Stimulated activated CD8-positive, alpha-beta memory T cell treated with anti-CD3 and anti-CD28 coated beads, Interleukin-4, amount 100 ng/mL, for 4 hours (primary cell): ENCODE measurements around the gene KLF16.
A peak's percentile ranks its signal among the peaks of the same experiment; 100 is the strongest.
"Not testable (repeated sequence)": the region's sequence is repeated elsewhere in the genome, so short reads cannot be mapped to it uniquely, and the experiment has no call there.

Experiments used
- DNase-seq, 2 donors: peaks; one replicate each; pipeline ENCODE4 v3.0.0-alpha.2; 2020; ENCODE audit warnings: low read depth in 2 of 2, low spot score in 1 of 2

KLF16 gene

DNA sequence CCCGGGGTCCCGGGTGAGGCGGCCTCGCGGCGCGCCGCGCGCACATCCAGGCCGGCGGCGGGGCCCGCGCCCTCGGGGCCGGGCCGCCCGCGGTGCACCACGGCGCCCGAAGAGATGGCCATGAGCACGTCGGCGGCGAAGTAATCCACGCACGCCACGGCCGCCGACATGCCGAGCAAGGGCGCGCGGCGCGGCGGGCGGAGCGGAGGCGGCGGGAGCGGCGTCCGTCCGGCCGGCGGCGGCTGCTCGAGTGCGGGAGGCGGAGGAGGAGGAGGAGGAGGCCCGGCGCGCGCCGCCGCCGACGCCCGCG is at the start of gene KLF16:
TSS of gene KLF16 (minus strand) at position 252 of the 310 bp plus-strand sequence. CDS start at position 170, 82 bp downstream.
- DNase-seq, result no peak

GRCh38 chr19:1912760-1913505 is 49.6 kb upstream of the KLF16 start:
- no peak for DNase-seq

- DNase-seq, result no peak
Measured at GRCh38 chr19:1911995-1912394, 48.6 kb upstream of the KLF16 start.

DNA sequence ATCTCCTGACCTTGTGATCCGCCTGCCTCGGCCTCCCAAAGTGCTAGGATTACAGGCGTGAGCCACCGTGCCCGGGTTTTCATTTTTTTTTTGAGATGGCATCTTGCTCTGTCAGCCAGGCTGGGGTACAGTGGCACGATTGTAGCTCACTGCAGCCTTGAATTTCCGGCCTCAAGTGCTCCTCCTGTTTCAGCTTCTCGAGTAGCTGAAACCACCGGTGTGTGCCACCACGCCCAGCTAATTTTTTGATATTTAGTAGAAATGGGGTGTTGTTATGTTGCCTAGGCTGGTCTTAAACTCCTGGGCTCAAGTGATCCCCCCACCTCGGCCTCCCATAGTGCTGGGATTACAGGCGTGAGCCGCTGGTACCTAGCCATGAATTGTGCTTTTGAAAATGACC is 47.7 kb upstream of the KLF16 start:
- no peak for DNase-seq

DNA sequence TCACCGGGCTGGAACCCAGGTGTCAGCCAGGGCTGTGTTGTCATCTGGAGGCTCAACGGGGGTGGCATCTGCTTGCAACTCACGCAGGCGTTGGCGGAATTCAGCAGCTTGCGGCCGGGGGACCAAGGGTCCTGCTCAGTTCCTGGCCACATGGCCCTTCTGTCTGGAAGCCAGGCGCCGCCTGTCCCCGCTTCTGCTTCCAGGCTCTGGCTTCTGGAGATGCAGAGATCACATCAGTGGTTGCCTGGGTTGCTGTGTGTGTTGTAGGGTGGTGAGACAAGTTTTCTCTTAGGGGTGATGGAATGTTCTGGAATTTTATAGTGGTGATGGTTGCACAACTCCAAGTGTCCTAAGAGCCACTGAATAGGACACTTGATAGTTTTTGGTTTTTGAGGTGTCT is 46.8 kb upstream of the KLF16 start:
- no peak for DNase-seq

DNA sequence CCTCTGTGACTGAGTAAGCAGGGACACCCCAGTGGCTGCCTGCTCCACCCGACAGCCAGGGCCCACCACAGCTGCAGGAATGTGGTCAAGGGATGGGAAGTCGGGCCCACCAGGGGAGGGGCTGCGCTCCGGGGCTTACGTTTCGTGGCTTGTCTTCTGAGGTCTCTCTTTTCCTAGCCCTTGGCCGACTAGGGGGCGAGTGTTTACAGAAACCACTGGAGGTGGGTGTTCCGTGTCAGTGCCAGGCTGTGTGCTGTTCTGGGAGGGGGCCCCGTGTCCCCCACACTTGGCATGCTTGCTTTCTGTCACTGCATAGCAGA is 46.3 kb upstream of the KLF16 start:
- no peak for DNase-seq

- DNase-seq, result no peak
Measured at GRCh38 chr19:1908364-1908678, 44.9 kb upstream of the KLF16 start.

- no peak for DNase-seq
Measured at GRCh38 chr19:1907563-1908363, 44.4 kb upstream of the KLF16 start.

DNA sequence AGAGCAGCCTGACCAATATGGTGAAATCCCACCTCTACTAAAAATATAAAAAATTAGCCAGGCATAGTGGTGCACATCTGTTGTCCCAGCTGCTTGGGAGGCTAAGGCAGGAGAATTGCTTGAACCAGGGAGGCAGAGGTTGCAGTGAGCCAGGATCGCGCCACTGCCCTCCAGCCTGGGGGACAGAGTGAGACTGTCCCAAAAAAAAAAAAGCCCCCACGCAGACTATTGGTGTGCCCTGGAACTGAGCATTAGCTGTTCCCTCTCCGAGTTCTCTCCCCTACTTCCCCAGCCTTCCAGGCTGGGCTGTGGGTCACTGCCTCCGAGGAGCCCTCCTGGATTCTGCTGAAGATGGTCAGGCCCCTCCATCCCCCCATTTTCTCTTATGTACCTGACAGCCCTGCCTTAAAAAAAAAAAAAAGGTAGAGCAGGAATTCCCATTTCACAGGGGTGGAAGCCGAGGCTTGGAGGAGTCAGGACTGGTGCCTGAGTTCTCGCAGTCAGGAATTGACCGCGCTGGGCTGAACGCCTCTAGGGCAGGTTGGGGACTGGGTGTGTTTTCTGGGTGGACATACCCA is 43.7 kb upstream of the KLF16 start:
- DNase-seq, result no peak

- no peak for DNase-seq
Measured at GRCh38 chr19:1905863-1906375, 42.5 kb upstream of the KLF16 start.

DNA sequence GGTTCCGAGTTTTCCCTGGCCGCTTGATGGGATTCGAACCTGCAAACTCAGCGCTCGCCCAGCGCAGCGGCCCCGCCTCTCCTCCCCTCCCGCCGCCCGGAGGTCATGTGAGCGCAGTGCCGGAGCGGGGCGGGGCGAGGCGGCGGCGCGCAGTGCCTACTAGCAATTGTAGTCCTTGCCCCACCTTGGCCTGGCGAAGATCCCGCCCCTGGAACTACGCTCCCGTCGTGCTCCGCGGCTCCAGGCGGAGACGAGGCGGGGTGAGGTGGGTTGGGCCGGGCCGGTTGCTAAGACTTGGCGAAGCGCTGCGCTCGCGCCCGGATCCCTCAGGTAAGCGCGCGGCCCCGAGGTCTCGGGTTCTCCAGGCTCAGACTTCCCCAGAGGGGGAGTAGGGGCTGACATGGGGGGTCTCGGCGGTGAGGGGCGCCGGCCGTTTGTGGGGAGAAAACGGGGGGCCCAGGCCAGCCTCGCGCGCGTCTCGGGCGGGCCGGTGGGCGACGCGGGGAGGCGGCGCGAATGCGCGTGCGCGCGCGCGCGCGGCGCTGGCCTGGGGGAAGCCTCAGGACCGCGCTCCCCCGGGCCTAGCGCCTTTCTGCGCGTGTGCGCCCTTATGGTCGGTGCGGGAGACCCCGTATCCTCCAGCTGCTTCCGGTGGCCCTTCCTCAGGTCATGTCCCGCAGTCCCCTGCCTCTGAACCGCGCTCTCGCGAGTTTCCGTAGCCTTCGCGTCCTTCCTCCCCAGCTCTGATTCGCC is 41.9 kb upstream of the KLF16 start, which contains the start of the genes ADAT3 and SCAMP4:
TSS of gene ADAT3 (plus strand) at position 290 of the 753 bp plus-strand sequence. CDS start 6,649 bp downstream, outside the sequence.
TSS of gene SCAMP4 (plus strand) at position 290 of the 753 bp plus-strand sequence. CDS start 9,621 bp downstream, outside the sequence.
- peak; percentile 89 to 98 for DNase-seq

GRCh38 chr19:1904860-1905109 is 41.4 kb upstream of the KLF16 start:
- no peak for DNase-seq

GRCh38 chr19:1902923-1903322 is 39.5 kb upstream of the KLF16 start:
- no peak for DNase-seq

DNA sequence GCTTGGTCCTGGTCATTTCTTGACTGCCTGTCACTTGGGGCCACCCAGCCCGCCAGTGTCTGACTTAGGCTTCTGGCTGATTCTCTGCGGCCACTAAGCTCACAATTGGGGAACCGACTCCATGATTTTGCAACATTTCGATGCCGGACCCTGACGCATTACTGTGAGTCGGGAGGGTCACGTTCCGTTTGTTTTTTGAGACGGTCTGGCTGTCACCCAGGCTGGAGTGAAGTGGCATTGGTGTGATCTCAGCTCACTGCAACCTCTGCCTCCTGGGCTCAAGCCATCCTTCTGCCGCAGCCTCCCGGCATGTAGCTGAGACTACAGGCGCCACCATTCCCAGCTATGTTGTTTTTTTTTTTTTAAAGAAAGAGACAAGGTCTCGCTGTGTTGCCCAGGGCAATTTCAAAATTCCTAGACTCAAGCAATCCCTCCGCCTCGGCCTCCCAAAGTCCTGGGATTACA is 38.6 kb upstream of the KLF16 start:
- DNase-seq, result no peak

- DNase-seq, result no peak
Measured at GRCh38 chr19:1896508-1896907, 33.1 kb upstream of the KLF16 start.

- DNase-seq, result no peak
Measured at GRCh38 chr19:1893791-1894190, 30.4 kb upstream of the KLF16 start.

GRCh38 chr19:1889907-1890306 is 26.5 kb upstream of the KLF16 start:
- DNase-seq, result no peak

DNA sequence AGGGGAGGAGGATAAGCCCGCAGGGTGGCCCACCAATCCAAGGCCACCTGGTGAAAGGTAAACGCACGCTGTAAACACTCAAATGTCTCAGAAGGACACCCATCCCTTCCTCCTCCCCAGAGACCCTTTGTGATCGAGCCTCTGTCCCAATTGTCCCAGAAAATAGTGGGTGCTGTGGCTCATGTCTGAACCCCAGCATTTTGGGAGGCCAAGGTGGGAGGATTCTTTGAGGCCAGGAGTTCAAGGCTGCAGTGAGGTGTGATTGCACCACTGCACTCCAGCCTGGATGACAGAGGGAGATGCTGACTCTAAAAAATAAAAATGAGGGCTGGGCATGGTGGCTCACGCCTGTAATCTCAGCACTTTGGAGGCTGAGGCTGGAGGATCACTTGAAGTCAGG is 25.0 kb upstream of the KLF16 start:
- DNase-seq, result no peak

GRCh38 chr19:1886360-1886759 is 23.0 kb upstream of the KLF16 start:
- not testable (repeated sequence) for DNase-seq

GRCh38 chr19:1885398-1886119 is 22.2 kb upstream of the KLF16 start, which contains the start of gene ABHD17A:
Gene ABHD17A (minus strand): TSS chr19:1885496. CDS start chr19:1881566, 3,930 bp downstream.
- peak; percentile 89 to 93 for DNase-seq
